HEK293 (cell line): ENCODE results near the gene FOXJ2.

Source experiments
- GLIS2 ChIP-seq: fragments of 450-650 bp; formaldehyde crosslinking; IDR thresholded peaks from 2 replicates; pipeline ENCODE4 v1.5.1; 2016; ENCODE audit warnings: missing biosample characterization, missing genetic modification characterization
- IKZF3 ChIP-seq: fragments of 450-650 bp; IDR thresholded peaks from 2 replicates; pipeline ENCODE4 v1.5.0; 2018; ENCODE audit warnings: missing biosample characterization, mild to moderate bottlenecking, missing genetic modification characterization, moderate library complexity
- SP3 ChIP-seq: fragments of 450-650 bp; formaldehyde crosslinking; IDR thresholded peaks from 2 replicates; pipeline ENCODE4 v1.5.1; 2016; ENCODE audit warnings: missing biosample characterization, missing genetic modification characterization
- ZNF10 ChIP-seq: fragments of 450-650 bp; formaldehyde crosslinking; IDR thresholded peaks from 2 replicates; pipeline ENCODE4 v1.5.1; 2017; ENCODE audit warnings: missing biosample characterization, missing genetic modification characterization
- ZNF324 ChIP-seq: fragments of 450-650 bp; formaldehyde crosslinking; IDR thresholded peaks from 2 replicates; pipeline ENCODE4 v1.5.1; 2016; ENCODE audit warnings: missing biosample characterization, missing genetic modification characterization
- ZNF366 ChIP-seq: fragments of 450-650 bp; formaldehyde crosslinking; conservative IDR thresholded peaks from 2 replicates; pipeline ENCODE4 v1.5.1; 2016; ENCODE audit warnings: missing biosample characterization, missing genetic modification characterization
- ZNF394 ChIP-seq: fragments of 450-650 bp; formaldehyde crosslinking; IDR thresholded peaks from 2 replicates; pipeline ENCODE4 v1.5.1; 2016; ENCODE audit warnings: missing biosample characterization, missing genetic modification characterization, mild to moderate bottlenecking, moderate library complexity, borderline replicate concordance
- ZNF658 ChIP-seq: fragments of 450-650 bp; formaldehyde crosslinking; IDR thresholded peaks from 2 replicates; pipeline ENCODE4; 2016; ENCODE audit warnings: missing biosample characterization, missing genetic modification characterization
- ZNF843 ChIP-seq: fragments of 450-650 bp; formaldehyde crosslinking; IDR thresholded peaks from 2 replicates; pipeline ENCODE4 v1.5.1; 2016; ENCODE audit warnings: missing biosample characterization, missing genetic modification characterization
- ZXDB ChIP-seq: fragments of 450-650 bp; formaldehyde crosslinking; IDR thresholded peaks from 2 replicates; pipeline ENCODE4 v1.5.1; 2016; ENCODE audit warnings: missing biosample characterization, missing genetic modification characterization
- TF ChIP-seq, protein P1 (sequence below): fragments of 450-650 bp; formaldehyde crosslinking; IDR thresholded peaks from 2 replicates; pipeline ENCODE4 v1.5.1; 2017; ENCODE audit warnings: missing biosample characterization, missing genetic modification characterization
- TF ChIP-seq, protein P2 (sequence below): fragments of 450-650 bp; formaldehyde crosslinking; IDR thresholded peaks from 2 replicates; pipeline ENCODE4 v1.5.1; 2016; ENCODE audit warnings: missing biosample characterization, missing genetic modification characterization
- TF ChIP-seq, protein P3 (sequence below): fragments of 450-650 bp; formaldehyde crosslinking; IDR thresholded peaks from 2 replicates; pipeline ENCODE4 v1.5.1; 2016; ENCODE audit warnings: missing biosample characterization, missing genetic modification characterization, low read depth
- TF ChIP-seq, protein P4 (sequence below): fragments of 450-650 bp; formaldehyde crosslinking; IDR thresholded peaks from 2 replicates; pipeline ENCODE4 v1.5.1; 2016; ENCODE audit warnings: missing biosample characterization, missing genetic modification characterization
- TF ChIP-seq, protein P5 (sequence below): fragments of 450-650 bp; formaldehyde crosslinking; IDR thresholded peaks from 2 replicates; pipeline ENCODE4 v1.5.1; 2016; ENCODE audit warnings: missing biosample characterization, missing genetic modification characterization, borderline replicate concordance
- TF ChIP-seq, protein P6 (sequence below): fragments of 450-650 bp; formaldehyde crosslinking; IDR thresholded peaks from 2 replicates; pipeline ENCODE4 v1.5.1; 2016; ENCODE audit warnings: missing biosample characterization, missing genetic modification characterization
- TF ChIP-seq, protein P7 (sequence below): fragments of 450-650 bp; formaldehyde crosslinking; IDR thresholded peaks from 2 replicates; pipeline ENCODE4 v1.5.1; 2016; ENCODE audit warnings: missing biosample characterization, missing genetic modification characterization

FOXJ2 gene

DNA sequence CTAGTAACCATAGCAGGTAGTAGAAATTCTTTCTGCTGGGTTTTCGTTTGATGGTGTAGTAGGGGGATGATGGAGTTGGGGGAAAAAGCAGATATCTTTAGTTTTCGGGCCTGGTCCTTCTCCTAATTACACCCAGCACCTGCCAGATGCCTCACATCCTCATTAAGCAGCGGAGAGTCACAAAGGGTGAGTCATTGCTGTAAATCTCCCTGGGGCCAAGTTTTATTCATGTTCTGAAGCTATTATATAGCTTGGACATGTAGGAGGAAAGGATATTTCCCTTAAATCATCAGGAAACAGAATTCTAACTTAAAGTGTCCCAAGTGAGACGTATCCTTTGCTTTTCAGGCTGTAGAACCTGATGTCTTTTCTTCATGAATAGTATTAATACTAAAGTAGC lies 44.7 kb downstream of the FOXJ2 start (continued):
- TF ChIP-seq, protein P1, sequence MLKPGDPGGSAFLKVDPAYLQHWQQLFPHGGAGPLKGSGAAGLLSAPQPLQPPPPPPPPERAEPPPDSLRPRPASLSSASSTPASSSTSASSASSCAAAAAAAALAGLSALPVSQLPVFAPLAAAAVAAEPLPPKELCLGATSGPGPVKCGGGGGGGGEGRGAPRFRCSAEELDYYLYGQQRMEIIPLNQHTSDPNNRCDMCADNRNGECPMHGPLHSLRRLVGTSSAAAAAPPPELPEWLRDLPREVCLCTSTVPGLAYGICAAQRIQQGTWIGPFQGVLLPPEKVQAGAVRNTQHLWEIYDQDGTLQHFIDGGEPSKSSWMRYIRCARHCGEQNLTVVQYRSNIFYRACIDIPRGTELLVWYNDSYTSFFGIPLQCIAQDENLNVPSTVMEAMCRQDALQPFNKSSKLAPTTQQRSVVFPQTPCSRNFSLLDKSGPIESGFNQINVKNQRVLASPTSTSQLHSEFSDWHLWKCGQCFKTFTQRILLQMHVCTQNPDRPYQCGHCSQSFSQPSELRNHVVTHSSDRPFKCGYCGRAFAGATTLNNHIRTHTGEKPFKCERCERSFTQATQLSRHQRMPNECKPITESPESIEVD (tag by site-specific recombination), result peak; percentile 88
- TF ChIP-seq ZXDB (tag by site-specific recombination), result 0 out of 2 replicates have a peak, but pooled peaks have one; percentile 16
- no peak for TF ChIP-seq GLIS2 (tag by site-specific recombination)
- TF ChIP-seq, protein P2, sequence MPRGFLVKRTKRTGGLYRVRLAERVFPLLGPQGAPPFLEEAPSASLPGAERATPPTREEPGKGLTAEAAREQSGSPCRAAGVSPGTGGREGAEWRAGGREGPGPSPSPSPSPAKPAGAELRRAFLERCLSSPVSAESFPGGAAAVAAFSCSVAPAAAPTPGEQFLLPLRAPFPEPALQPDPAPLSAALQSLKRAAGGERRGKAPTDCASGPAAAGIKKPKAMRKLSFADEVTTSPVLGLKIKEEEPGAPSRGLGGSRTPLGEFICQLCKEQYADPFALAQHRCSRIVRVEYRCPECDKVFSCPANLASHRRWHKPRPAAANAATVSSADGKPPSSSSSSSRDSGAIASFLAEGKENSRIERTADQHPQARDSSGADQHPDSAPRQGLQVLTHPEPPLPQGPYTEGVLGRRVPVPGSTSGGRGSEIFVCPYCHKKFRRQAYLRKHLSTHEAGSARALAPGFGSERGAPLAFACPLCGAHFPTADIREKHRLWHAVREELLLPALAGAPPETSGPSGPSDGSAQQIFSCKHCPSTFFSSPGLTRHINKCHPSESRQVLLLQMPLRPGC (tag by site-specific recombination), result peak; percentile 26; the same call in 1 of the 2 replicates
- TF ChIP-seq SP3 (tag by site-specific recombination), result no peak
- TF ChIP-seq, protein P3, sequence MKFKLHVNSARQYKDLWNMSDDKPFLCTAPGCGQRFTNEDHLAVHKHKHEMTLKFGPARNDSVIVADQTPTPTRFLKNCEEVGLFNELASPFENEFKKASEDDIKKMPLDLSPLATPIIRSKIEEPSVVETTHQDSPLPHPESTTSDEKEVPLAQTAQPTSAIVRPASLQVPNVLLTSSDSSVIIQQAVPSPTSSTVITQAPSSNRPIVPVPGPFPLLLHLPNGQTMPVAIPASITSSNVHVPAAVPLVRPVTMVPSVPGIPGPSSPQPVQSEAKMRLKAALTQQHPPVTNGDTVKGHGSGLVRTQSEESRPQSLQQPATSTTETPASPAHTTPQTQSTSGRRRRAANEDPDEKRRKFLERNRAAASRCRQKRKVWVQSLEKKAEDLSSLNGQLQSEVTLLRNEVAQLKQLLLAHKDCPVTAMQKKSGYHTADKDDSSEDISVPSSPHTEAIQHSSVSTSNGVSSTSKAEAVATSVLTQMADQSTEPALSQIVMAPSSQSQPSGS (tag by site-specific recombination), result no peak
- TF ChIP-seq ZNF843 (tag by site-specific recombination), result peak; percentile 30; the same call in 1 of the 2 replicates
- TF ChIP-seq, protein P4, sequence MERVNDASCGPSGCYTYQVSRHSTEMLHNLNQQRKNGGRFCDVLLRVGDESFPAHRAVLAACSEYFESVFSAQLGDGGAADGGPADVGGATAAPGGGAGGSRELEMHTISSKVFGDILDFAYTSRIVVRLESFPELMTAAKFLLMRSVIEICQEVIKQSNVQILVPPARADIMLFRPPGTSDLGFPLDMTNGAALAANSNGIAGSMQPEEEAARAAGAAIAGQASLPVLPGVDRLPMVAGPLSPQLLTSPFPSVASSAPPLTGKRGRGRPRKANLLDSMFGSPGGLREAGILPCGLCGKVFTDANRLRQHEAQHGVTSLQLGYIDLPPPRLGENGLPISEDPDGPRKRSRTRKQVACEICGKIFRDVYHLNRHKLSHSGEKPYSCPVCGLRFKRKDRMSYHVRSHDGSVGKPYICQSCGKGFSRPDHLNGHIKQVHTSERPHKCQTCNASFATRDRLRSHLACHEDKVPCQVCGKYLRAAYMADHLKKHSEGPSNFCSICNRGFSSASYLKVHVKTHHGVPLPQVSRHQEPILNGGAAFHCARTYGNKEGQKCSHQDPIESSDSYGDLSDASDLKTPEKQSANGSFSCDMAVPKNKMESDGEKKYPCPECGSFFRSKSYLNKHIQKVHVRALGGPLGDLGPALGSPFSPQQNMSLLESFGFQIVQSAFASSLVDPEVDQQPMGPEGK (tag by site-specific recombination), result no peak
- TF ChIP-seq ZNF324 (tag by site-specific recombination), result no peak
- peak; percentile 50; the same call in 1 of the 2 replicates for TF ChIP-seq IKZF3 (tag by site-specific recombination)
- TF ChIP-seq, protein P5, sequence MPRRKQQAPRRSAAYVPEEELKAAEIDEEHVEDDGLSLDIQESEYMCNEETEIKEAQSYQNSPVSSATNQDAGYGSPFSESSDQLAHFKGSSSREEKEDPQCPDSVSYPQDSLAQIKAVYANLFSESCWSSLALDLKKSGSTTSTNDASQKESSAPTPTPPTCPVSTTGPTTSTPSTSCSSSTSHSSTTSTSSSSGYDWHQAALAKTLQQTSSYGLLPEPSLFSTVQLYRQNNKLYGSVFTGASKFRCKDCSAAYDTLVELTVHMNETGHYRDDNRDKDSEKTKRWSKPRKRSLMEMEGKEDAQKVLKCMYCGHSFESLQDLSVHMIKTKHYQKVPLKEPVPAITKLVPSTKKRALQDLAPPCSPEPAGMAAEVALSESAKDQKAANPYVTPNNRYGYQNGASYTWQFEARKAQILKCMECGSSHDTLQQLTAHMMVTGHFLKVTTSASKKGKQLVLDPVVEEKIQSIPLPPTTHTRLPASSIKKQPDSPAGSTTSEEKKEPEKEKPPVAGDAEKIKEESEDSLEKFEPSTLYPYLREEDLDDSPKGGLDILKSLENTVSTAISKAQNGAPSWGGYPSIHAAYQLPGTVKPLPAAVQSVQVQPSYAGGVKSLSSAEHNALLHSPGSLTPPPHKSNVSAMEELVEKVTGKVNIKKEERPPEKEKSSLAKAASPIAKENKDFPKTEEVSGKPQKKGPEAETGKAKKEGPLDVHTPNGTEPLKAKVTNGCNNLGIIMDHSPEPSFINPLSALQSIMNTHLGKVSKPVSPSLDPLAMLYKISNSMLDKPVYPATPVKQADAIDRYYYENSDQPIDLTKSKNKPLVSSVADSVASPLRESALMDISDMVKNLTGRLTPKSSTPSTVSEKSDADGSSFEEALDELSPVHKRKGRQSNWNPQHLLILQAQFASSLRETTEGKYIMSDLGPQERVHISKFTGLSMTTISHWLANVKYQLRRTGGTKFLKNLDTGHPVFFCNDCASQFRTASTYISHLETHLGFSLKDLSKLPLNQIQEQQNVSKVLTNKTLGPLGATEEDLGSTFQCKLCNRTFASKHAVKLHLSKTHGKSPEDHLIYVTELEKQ (tag by site-specific recombination), result 0 out of 2 replicates have a peak, but pooled peaks have one; percentile 38
- peak; percentile 87 for TF ChIP-seq ZNF10
- TF ChIP-seq ZNF658, result no peak
- peak; percentile 83 for TF ChIP-seq ZNF366 (tag by site-specific recombination)
- TF ChIP-seq, protein P6, sequence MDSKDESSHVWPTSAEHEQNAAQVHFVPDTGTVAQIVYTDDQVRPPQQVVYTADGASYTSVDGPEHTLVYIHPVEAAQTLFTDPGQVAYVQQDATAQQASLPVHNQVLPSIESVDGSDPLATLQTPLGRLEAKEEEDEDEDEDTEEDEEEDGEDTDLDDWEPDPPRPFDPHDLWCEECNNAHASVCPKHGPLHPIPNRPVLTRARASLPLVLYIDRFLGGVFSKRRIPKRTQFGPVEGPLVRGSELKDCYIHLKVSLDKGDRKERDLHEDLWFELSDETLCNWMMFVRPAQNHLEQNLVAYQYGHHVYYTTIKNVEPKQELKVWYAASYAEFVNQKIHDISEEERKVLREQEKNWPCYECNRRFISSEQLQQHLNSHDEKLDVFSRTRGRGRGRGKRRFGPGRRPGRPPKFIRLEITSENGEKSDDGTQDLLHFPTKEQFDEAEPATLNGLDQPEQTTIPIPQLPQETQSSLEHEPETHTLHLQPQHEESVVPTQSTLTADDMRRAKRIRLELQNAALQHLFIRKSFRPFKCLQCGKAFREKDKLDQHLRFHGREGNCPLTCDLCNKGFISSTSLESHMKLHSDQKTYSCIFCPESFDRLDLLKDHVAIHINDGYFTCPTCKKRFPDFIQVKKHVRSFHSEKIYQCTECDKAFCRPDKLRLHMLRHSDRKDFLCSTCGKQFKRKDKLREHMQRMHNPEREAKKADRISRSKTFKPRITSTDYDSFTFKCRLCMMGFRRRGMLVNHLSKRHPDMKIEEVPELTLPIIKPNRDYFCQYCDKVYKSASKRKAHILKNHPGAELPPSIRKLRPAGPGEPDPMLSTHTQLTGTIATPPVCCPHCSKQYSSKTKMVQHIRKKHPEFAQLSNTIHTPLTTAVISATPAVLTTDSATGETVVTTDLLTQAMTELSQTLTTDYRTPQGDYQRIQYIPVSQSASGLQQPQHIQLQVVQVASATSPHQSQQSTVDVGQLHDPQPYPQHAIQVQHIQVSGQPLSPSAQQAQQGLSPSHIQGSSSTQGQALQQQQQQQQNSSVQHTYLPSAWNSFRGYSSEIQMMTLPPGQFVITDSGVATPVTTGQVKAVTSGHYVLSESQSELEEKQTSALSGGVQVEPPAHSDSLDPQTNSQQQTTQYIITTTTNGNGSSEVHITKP (tag by site-specific recombination), result no peak
- TF ChIP-seq, protein P7, sequence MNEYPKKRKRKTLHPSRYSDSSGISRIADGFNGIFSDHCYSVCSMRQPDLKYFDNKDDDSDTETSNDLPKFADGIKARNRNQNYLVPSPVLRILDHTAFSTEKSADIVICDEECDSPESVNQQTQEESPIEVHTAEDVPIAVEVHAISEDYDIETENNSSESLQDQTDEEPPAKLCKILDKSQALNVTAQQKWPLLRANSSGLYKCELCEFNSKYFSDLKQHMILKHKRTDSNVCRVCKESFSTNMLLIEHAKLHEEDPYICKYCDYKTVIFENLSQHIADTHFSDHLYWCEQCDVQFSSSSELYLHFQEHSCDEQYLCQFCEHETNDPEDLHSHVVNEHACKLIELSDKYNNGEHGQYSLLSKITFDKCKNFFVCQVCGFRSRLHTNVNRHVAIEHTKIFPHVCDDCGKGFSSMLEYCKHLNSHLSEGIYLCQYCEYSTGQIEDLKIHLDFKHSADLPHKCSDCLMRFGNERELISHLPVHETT (tag by site-specific recombination), result 0 out of 2 replicates have a peak, but pooled peaks have one; percentile 59
- 0 out of 2 replicates have a peak, but pooled peaks have one; percentile 16 for TF ChIP-seq ZNF394
